Activated CD4-positive, alpha-beta T cell treated with anti-CD3 and anti-CD28 coated beads, Interleukin-2, amount 50 U/mL, for 16 hours (primary cell): ENCODE measurements around the gene ISG20.
A peak's percentile ranks its signal among the peaks of the same experiment; 100 is the strongest.
"Not testable (repeated sequence)": the region's sequence is repeated elsewhere in the genome, so short reads cannot be mapped to it uniquely, and the experiment has no call there.

Experiments used
- DNase-seq: peaks from one replicate; pipeline ENCODE4 v3.0.0-alpha.2; 2020

ISG20 gene

DNA sequence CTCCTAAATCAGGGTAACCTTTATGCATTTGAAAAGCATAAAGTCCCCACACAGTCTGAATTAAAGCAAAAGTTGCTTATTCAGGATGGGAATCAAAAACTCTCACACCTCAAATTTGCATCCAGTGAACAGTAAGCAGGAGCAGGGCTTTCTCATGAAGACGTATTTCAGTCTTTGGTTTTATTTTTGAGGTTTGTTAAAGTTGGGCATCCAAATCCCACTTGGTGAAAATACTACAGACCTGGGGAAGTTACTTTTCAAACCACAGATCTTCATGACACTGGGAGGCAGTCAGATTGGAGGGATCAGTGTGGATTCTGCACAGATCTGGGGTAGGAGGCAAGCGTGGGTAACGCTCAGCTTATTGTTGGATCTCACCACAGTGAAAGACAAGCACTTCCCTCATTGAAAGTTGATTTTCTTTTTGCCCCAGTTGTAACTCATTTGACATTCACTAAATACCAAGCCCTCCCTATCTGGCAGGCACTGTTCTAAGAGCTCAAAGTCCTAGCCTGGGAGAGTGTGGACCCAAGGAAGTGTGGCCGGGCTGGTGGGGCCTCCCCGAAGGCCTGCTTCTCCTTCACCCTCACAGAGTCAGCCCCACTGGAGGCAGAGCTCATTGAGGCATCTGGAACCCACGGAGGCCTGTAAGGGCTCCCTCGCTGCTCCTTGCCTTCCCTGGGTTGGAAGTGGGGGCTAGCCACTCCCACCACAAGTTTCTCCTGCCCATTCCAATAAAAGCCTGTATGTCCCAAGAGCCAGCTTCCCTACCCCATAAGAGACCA lies 783 bp upstream of the ISG20 start:
- no peak for DNase-seq

DNA sequence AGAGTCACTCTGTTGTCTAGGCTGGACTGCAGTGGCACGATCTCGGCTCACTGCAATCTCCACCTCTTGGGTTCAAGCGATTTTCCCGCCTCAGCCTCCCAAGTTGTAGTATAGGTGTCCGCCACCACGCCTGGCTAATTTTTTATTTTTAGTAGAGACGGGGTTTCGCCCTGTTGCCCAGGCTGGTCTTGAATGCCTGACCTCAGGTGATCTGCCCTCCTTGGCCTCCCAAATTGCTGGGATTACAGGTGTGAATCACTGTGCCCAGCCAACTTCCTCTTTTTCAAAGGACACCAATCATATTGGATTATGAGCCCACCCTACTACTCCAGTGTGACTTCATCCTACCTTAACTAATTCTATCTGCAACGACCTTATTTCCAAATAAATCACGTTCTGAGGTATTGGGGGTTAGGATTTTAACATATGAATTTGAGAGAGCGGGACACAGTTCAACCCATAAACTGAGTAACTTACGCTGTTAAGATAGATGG lies 3.2 kb downstream of the ISG20 start:
- no peak for DNase-seq

DNA sequence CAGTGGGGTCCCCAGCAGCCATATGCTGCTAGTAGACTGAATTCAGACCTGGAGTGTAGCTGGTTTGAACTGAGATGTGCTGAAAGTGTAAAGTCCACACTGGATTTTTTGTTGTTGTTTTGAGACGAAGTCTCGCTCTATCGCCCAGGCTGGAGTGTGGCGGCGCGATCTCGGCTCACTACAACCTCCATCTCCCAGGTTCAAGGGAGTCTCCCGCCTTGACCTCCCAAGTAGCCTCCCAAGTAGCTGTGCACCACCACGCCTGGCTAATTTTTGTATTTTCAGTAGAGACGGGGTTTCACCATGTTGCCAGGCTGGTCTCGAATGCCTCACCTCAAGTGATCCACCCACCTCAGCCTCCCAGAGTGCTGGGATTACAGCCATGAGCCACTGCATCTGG lies 3.7 kb downstream of the ISG20 start:
- DNase-seq, result not testable (repeated sequence)

DNA sequence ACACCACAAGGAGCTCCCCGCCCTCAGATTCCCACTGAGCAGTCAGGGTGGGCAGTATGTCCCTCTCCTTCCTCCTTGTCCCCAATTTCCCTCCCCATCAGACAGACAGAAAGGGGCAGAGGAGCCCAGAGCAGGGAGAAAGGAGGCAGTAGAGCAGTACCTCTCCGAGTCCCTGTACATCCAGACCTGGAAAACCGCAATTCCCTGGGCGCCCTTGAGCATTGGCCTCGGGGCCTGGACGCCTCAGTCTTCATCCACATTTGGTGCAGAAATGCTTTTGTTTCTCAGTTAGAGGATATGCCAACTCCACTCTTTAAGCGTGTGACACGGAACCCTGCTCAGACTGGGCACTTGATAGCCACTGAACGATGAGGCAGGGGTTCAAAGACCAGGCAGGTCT lies 5.9 kb downstream of the ISG20 start:
- no peak for DNase-seq

DNA sequence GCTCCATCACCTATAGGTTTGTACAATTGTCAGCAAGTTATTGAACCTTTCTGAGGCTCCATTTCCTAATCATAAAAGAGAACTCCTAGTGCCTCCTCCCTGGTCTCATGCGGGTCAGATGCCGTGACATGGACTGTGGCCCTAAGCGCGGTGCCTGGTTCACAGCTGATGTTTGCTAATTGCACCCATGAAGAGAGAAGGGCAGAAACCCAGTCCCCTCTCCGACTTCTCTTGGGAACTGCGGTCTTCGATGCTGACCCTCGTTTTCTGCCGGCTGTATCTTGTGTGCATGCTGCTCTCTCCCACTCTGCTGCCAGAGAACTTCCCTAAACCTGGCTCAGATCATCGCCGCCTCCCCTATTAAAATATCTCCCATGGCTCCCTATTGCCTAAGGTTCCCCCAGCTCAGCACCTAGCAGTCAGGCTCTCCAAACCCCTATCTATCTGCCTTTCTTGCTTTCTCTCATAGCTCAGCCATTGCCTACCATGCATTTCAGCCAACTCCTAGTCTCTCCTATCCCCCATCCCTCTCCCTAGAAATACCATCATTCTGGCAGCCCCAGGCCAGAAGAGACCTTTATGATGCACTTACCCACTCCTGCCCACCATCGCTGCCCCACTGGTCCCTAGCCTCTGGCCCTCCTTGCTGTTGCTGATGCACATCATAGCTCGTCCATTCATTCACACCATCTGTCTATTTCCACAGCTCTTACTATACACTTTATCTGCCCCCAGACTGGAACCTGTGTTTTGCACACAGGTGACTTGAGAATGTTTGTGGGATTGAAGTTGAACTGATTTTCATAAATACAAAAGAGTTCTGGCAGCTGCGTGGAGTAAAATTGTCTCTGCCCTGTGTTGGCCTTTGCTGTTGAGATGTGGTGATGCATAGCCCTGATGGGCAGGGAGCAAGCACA lies 6.6 kb downstream of the ISG20 start:
- DNase-seq, result no peak

DNA sequence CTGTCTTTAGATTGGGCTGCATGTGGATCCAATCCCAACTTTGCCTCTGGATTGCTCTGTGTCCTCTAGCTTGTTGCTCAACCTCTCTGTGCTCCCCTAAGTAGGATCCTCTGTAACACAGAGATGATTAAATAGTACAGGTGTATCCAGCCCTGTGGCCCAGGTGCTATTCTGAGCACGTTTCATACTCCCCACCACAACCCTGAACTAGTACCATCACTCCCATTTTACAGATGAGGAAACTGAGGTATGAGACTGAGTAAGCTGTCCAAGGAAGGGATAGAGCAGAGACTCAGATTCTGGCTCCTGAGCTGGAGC lies 7.2 kb downstream of the ISG20 start:
- DNase-seq, result no peak

DNA sequence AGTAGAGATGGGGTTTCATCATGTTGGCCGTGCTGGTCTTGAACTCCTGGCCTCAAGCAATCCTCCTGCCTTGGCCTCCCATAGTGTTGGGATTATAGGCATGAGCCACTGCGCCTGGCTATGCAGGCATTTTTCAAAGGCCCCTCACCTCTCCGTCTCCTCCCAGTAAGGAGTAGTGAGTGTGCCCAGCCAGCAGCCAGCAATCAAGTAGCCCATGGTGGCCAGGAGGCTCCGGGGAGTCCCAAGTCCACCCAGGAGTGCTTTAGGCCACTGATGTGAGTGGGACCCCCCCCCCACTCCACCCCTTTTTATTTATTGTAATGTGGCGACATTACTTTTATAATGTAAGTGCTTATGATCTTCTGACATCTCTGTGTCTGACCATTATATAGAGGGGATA lies 8.1 kb downstream of the ISG20 start:
- no peak for DNase-seq

DNA sequence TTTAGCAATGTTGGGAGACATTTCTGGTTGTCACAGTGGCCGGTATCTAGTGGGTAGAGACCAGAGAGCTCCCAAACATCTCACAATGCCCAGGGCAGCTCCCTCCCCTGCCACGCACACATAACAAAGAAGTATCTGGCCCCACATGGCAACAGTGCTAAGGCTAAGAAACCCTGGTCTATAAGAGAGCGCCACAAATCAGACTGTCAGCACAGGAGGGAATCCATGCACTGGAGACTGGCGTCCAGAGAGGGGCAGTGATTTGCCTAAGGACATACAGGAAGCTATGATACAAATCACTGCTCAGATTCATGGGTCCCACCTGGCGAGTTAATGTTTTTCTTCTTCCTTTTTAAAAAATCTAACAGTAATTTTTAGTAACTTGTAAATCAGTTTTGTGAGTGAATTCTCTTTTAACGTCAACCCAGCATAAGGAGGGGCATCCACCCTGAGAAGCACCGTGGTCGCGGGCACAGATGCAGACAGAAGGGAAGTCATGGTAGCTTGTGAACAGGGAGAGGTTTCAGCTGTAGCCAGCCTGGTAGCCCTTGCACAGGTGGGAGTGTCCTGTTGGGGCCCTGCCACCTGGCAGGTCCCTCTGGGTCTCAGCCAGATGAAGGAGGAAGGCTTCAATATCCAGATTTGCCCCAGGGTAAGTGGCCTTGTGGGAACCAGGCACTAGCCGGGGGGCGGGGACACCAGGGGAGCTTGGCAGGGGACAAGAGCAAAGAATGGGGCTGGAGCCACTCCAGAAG lies 8.7 kb downstream of the ISG20 start:
- DNase-seq, result no peak

DNA sequence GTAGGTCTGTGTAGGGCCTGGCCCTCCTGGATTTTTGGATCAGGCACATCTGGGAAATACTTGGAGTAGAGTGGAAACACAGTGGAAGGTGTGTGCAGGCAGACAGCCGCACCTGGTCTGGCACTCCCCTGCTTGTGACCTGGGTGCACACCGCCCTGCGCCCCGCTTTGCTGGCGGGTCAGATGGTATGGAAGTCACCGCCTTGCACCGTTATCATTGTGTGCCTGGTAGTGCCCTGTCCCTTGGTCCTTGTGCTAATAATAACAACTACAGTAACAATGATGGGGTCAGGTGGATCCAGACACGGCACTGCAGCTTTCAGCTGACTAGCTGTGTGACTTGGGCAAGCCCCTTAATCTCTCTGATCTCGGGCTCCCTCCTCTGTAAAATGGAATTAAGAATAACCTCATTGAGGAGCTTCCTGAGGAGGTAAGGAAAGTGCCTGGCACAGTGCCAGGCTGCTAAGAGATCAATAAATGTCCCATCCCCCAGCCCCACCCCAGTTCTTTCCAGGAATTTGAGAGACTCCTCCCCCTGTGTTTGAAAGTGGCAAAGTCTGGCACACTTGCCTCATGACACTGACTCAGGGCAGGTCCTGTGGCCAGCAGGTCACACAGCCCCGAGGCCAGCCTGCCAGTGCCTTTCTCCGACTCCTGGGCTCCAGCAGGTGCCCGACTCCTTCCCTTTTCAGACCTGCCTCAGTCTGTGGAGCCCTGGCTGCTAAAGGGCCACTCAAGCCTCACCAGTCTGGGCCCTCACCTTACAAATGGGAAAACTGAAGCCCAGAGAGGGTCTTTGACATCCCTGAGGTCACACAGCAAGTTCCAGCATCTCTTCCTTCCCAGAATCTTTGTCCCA lies 9.8 kb downstream of the ISG20 start:
- DNase-seq, result no peak

DNA sequence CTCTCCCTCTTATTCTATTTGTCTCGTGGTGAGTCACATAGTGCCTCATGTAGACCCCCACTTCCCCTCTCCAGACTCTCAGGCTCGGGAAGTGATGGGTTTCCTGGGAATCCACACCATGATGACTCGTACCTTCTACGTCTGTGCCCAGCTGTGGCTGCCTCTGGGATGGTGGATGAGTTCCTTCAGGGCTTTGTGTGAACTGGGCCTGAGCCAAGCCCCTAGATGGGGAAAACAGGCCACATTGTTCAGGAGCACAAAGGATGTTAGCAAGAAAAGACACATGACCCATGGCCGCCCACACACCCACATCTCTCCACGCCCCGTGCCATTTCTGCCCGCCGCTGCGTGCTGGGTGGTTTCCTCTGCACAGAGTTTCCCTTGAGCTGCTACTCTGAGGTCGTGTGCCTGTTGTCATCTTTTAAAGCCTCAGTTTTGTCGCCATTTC lies 10.5 kb downstream of the ISG20 start:
- peak; percentile 55 for DNase-seq

DNA sequence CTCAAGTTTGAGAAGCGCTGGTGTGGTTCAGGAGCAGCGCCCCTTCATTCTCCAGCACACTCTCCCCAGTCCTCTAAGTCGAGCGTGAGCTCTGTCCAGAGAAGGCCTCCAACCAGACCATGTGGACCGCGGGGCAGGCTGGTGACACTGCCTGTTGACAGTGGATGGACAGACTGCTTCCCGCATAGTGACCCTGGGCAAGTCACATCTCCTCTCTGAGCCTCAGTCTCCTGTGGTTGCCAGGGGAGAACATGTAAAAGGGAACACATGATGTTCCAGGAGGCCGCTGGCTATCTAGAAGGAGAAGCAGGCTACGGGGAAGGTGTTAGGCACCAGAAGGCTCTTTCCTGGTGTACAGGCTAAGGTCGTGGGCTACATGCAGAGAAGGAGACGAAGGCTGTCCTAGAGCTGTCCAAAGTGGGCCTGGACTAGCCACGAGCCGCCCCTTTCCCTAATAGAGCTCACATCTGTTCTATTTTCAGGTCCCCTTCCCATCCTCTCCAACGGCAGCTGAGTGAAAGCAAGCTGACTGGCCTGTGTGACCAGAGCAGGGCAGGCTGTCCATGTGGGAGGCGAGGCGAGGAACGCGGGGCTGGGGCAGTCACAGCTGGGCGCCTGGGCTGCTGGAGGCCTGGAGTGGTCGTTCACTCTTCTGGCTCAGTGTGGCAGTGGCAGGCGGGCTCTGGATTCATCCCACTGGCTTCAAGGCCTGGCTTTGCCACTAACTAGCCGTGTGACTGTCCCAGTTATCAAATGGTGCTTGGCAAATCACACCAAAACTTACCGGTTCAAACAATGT lies 11.1 kb downstream of the ISG20 start:
- DNase-seq, result no peak

DNA sequence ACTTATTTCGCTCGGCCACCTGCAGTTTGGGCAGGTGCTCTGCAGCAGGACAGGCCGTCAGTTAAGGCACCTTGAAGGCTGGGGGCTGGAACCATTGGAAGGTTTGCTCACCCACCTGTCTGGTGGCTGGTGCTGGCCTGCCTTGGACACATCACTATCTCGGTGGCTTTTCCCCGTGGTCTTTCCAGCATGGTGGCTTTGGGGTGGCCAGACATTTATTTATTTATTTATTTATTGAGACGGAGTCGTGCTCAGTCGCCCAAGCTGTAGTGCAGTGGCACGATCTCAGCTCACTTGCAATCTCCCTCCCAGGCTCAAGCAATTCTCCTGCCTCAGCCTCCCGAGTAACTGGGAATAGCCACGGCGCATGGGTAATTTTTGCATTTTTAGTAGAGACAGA lies 11.7 kb downstream of the ISG20 start:
- no peak for DNase-seq

DNA sequence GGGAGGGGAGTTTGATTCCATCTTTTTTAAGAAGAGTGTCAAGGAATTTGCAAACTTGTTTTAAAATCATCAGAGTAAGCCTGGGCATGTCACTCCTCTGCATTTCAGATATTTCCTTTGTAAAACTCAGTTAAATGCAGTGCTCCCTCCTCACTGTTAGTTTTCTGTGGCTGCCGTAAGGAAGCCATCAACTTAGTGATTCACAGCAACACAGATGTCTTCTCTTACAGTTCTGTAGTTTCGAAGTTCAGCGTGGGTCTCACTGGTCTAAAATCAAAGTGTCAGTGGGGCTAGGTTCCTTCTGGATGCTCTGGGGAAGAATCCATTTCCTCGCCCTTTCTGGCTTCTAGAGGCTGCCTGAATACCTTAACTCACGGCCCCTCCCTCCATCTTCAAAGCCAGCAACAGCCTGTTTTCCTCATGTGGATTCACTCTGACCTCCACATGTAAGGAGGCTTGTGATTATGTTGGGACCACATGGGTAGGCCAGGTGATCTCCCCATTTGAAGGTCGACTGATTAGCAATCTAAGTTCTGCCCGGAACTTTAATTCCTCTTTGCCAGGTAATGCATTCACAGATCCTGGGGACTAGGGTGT lies 12.4 kb downstream of the ISG20 start:
- DNase-seq, result no peak

DNA sequence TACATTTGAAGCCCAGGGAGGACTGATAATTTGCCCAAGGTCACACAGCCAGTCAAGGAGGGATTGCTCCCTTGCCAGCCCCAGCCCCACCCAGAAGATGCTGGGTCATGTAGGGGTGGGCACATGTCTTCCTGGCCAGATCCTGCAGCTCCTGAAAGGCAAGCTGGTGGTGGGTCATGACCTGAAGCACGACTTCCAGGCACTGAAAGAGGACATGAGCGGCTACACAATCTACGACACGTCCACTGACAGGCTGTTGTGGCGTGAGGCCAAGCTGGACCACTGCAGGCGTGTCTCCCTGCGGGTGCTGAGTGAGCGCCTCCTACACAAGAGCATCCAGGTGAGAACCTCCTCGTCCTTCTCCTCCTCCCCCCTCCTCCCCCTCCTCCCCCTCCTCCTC lies 13.2 kb downstream of the ISG20 start:
- no peak for DNase-seq

DNA sequence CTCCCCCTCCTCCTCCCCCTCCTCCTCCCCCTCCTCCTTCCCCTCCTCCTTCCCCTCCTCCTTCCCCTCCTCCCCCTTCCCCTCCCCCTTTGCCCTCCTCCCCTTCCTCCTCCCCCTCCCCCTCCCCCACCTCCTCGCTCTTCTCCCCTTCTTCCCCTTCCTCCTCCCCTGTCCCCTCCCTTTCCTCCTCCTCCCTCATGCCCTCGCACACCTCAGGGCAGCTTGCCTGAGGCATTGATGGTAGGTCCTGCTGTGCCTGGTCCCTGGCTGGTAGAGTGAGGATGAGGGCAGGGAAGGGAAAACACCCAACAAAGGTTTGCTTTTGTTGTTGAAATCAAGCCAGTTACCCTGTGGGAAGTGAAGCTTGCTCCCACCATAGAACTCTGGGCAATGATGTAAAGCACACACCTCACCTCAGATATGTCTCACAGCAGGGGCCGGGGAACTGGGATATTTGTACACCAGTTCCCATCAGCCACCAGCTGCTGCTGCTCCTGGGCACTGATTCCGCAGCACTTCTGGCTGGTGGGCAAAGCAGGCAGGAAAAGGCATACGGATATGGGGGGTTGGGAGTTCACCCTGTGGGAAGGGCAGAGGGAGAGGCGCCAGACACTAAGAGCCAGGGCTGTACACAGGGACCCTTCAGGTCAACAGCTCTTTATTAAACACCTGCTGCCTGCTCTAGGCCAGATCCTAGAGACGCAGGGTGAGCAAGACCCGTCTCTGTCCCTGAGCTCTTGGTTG lies 13.8 kb downstream of the ISG20 start:
- DNase-seq, result no peak

DNA sequence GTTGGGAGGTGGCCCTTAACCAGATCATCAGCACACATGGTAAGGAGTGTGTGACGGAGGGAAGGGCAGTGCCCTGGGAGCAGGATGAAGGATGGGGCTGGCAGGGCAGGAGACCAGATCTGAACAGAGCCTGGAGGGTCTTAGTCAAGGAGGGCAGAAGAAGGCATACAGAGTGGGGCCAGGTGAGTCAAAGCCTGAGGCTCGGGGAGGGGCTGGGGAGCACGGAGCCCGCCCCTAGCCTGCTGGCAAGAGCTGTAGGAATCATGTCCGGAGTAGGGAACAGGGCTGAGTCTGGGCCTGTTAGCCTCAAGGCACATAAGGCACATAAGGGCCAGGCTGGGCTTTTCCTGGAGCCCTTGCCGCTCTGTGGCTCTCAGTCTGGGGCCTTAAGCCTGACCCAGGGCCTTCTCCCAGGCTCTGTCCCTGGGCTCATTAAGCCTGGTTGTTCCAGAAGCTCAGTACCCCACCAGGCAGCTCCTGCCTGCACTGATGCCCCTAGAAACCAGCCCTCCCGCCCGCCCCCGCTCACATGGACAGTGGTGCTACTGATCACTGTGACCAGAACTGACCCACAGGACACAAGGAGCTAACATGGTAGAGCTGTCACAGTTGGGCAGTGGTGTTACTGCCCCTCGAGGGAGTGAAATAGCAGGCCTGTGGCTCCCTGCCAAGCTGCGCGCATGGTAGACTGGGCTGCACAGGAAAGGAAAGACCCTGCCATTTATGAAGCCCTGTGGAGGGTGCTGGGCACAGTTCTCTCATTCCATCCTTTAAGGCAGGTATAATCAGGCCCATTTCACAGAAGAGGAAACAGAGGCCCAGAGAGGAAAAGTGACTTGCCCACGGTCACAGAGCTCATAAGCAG lies 14.6 kb downstream of the ISG20 start:
- DNase-seq, result no peak

DNA sequence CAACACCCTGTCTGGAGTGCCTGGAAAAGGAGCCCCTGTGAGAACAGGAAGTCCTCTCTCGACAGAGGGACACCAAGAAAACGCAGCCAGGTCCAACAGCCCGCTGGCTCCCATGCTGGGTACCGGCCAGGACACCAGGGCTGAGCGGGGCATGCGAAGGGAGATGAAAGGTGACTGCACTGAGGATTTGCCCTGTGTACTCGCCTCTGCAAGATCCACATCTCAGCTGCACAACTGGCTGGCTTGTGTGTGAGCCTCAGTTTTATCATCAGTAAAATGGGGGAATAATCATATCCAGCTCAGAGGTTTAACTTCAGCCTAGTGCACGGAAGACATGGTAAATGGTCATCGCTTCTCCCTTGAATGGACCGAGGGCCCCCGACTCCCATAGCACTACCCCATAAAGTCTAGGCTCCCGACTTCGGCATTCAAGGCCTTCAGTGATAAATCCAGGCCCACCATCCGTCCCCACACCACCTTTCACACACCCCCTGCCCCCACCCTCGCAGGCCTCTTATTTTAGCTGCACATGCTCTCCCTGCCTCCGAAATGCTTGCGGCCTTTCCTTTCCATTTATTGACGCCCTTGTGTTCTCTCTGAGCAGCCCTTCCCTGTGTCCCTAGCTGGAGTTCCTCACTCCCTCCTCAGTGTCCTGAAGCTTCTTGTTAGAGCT lies 15.8 kb downstream of the ISG20 start:
- DNase-seq, result no peak

DNA sequence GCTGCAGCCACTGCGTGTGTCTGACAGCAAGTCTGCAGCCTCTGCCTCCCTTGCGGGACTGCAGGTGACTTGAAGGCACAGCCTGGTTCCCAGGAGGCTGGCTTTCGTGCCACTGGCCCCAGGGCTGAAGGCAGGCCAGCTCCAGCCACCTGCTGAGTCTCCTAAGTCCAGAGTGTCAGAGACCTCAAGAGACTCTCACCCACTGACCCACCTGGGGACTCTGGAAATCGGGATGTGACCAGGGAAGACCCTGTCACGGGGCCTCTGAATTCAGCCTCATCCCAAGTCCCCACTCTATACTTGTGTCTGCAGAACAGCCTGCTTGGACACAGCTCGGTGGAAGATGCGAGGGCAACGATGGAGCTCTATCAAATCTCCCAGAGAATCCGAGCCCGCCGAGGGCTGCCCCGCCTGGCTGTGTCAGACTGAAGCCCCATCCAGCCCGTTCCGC lies 16.3 kb downstream of the ISG20 start:
- no peak for DNase-seq
